HG03460 (cell line): ENCODE results near the gene PLA2G4C.

Experiments
- ATAC-seq: cut with Tn5 transposase; IDR thresholded peaks from one replicate; pipeline ENCODE4 v1.9.1; 2021; ENCODE audit not compliant: unreplicated experiment

PLA2G4C gene

GRCh38 chr19:48059331-48059730 lies 51.3 kb downstream of the PLA2G4C start:
- no peak for ATAC-seq

GRCh38 chr19:48053856-48054255 lies 56.8 kb downstream of the PLA2G4C start:
- ATAC-seq = no peak

GRCh38 chr19:48053076-48053475 lies 57.5 kb downstream of the PLA2G4C start:
- ATAC-seq = no peak

GRCh38 chr19:48051335-48052033 lies 59.1 kb downstream of the PLA2G4C start:
- ATAC-seq = no peak

- ATAC-seq = no peak
These were observed 66.1 kb downstream of the PLA2G4C start for GRCh38 chr19:48044561-48044960.

GRCh38 chr19:48043675-48044258 lies 66.8 kb downstream of the PLA2G4C start, which contains the start of gene CABP5:
CABP5 (minus strand) TSS chr19:48044079; CDS start chr19:48043922, 157 bp downstream.
- no peak for ATAC-seq

GRCh38 chr19:48041877-48042580 lies 68.6 kb downstream of the PLA2G4C start:
- no peak for ATAC-seq

- no peak for ATAC-seq
These were observed 73.9 kb downstream of the PLA2G4C start for GRCh38 chr19:48036765-48037164.

- ATAC-seq = no peak
These were observed 77.0 kb downstream of the PLA2G4C start for GRCh38 chr19:48033604-48034003.

GRCh38 chr19:48030073-48030472 lies 80.5 kb downstream of the PLA2G4C start:
- ATAC-seq = no peak

- ATAC-seq = no peak
These were observed 81.2 kb downstream of the PLA2G4C start for GRCh38 chr19:48029431-48029830.

GRCh38 chr19:48025480-48025879 lies 85.1 kb downstream of the PLA2G4C start:
- ATAC-seq = no peak

GRCh38 chr19:48023518-48023917 lies 87.1 kb downstream of the PLA2G4C start:
- ATAC-seq = no peak

GRCh38 chr19:48023011-48023410 lies 87.6 kb downstream of the PLA2G4C start:
- ATAC-seq = no peak

- ATAC-seq = no peak
These were observed 89.9 kb downstream of the PLA2G4C start for GRCh38 chr19:48020686-48021085.

GRCh38 chr19:48010932-48011758 lies 99.5 kb downstream of the PLA2G4C start:
- ATAC-seq = no peak

GRCh38 chr19:48006762-48007161 lies 103.9 kb downstream of the PLA2G4C start:
- ATAC-seq = no peak

GRCh38 chr19:48004236-48004635 lies 106.4 kb downstream of the PLA2G4C start:
- ATAC-seq = no peak

GRCh38 chr19:48000846-48001245 lies 109.8 kb downstream of the PLA2G4C start:
- ATAC-seq = no peak

- no peak for ATAC-seq
These were observed 111.8 kb downstream of the PLA2G4C start for GRCh38 chr19:47998800-47999199.
